Activated CD4-positive, alpha-beta T cell treated with anti-CD3 and anti-CD28 coated beads, Interleukin-2, amount 50 U/mL, for 16 hours (primary cell): ENCODE data around the gene PTPRM.

ENCODE experiments used
- DNase-seq: peaks from one replicate; pipeline ENCODE4 v3.0.0-alpha.2; 2020

The PTPRM gene

GRCh38 chr18:7677424-7677823 lies 110.3 kb downstream of the PTPRM start:
- DNase-seq: no peak

- no peak for DNase-seq
Observed at GRCh38 chr18:7678389-7678788, 111.3 kb downstream of the PTPRM start.

- no peak for DNase-seq
Observed at GRCh38 chr18:7678801-7679200, 111.7 kb downstream of the PTPRM start.

GRCh38 chr18:7681298-7681697 lies 114.2 kb downstream of the PTPRM start:
- no peak for DNase-seq

- DNase-seq: no peak
Observed at GRCh38 chr18:7682321-7682720, 115.2 kb downstream of the PTPRM start.

GRCh38 chr18:7683753-7684152 lies 116.6 kb downstream of the PTPRM start:
- no peak for DNase-seq

GRCh38 chr18:7684357-7684756 lies 117.2 kb downstream of the PTPRM start:
- DNase-seq: no peak

- no peak for DNase-seq
Observed at GRCh38 chr18:7684966-7685365, 117.8 kb downstream of the PTPRM start.

- no peak for DNase-seq
Observed at GRCh38 chr18:7686278-7686677, 119.2 kb downstream of the PTPRM start.

GRCh38 chr18:7688580-7688979 lies 121.5 kb downstream of the PTPRM start:
- DNase-seq: no peak

GRCh38 chr18:7691206-7691605 lies 124.1 kb downstream of the PTPRM start:
- no peak for DNase-seq

GRCh38 chr18:7696780-7697179 lies 129.7 kb downstream of the PTPRM start:
- no peak for DNase-seq

- no peak for DNase-seq
Observed at GRCh38 chr18:7697306-7697705, 130.2 kb downstream of the PTPRM start.

GRCh38 chr18:7711495-7711894 lies 144.4 kb downstream of the PTPRM start:
- no peak for DNase-seq

- DNase-seq: no peak
Observed at GRCh38 chr18:7720395-7720794, 153.3 kb downstream of the PTPRM start.

GRCh38 chr18:7721532-7721931 lies 154.4 kb downstream of the PTPRM start:
- DNase-seq: no peak

- no peak for DNase-seq
Observed at GRCh38 chr18:7722955-7723354, 155.8 kb downstream of the PTPRM start.

- DNase-seq: no peak
Observed at GRCh38 chr18:7723558-7723957, 156.4 kb downstream of the PTPRM start.

GRCh38 chr18:7725473-7725872 lies 158.4 kb downstream of the PTPRM start:
- DNase-seq: no peak

- no peak for DNase-seq
Observed at GRCh38 chr18:7725897-7726296, 158.8 kb downstream of the PTPRM start.

GRCh38 chr18:7726522-7726921 lies 159.4 kb downstream of the PTPRM start:
- DNase-seq: no peak

GRCh38 chr18:7727361-7728076 lies 160.4 kb downstream of the PTPRM start:
- DNase-seq: no peak

- DNase-seq: no peak
Observed at GRCh38 chr18:7728297-7728696, 161.2 kb downstream of the PTPRM start.

- DNase-seq: no peak
Observed at GRCh38 chr18:7729868-7730267, 162.8 kb downstream of the PTPRM start.

GRCh38 chr18:7730682-7731081 lies 163.6 kb downstream of the PTPRM start:
- no peak for DNase-seq
